ENCODE data around the gene BANK1.
A peak's percentile ranks its signal among the peaks of the same experiment; 100 is the strongest.

BANK1 gene

GRCh38 chr4:102007959-102008425, 217.5 kb downstream of the BANK1 start:
- ChIA-PET POLR2A (no interaction called here), CTCF (interaction anchor here (1.4 kb wide), 1 partner anchor 19 kb away, joined by 3 read pairs; no protein-coding TSS in a partner anchor)
- peak; percentile 38 for DNase-seq (ENCODE audit: extremely low spot score)
- TF ChIP-seq CTCF (IDR thresholded peaks at IDR 0.05; ENCODE audit: control extremely low read depth, extremely low read depth, low read depth, missing control alignments) = no peak

GRCh38 chr4:102008711-102009110, 218.2 kb downstream of the BANK1 start:
- ChIA-PET POLR2A (no interaction called here), CTCF (interaction anchor here (1.4 kb wide), 1 partner anchor 19 kb away, joined by 3 read pairs; no protein-coding TSS in a partner anchor)
- no peak for DNase-seq (ENCODE audit: extremely low spot score)
- TF ChIP-seq CTCF (IDR thresholded peaks at IDR 0.05; ENCODE audit: control extremely low read depth, extremely low read depth, low read depth, missing control alignments) = no peak

GRCh38 chr4:102022343-102022742, 231.8 kb downstream of the BANK1 start:
- POLR2A ChIA-PET = no interaction called here
- CTCF ChIA-PET = no interaction called here
- no peak for TF ChIP-seq CTCF (IDR thresholded peaks at IDR 0.05; ENCODE audit: control extremely low read depth, extremely low read depth, low read depth, missing control alignments)
- no peak for DNase-seq (ENCODE audit: extremely low spot score)

- ChIA-PET CTCF (interaction anchor here (1.7 kb wide), 1 partner anchor 20 kb away, joined by 3 read pairs; no protein-coding TSS in a partner anchor), POLR2A (no interaction called here)
- TF ChIP-seq CTCF (IDR thresholded peaks at IDR 0.05; ENCODE audit: control extremely low read depth, extremely low read depth, low read depth, missing control alignments) = no peak
- DNase-seq (ENCODE audit: extremely low spot score) = no peak
These were observed 237.4 kb downstream of the BANK1 start for GRCh38 chr4:102027961-102028360.

- POLR2A ChIA-PET = no interaction called here
- CTCF ChIA-PET = no interaction called here
- DNase-seq (ENCODE audit: extremely low spot score) = no peak
- TF ChIP-seq CTCF (IDR thresholded peaks at IDR 0.05; ENCODE audit: control extremely low read depth, extremely low read depth, low read depth, missing control alignments) = no peak
These were observed 240.9 kb downstream of the BANK1 start for GRCh38 chr4:102031406-102031805.

- ChIA-PET CTCF (no interaction called here), POLR2A (no interaction called here)
- DNase-seq (ENCODE audit: extremely low spot score) = no peak
- no peak for TF ChIP-seq CTCF (IDR thresholded peaks at IDR 0.05; ENCODE audit: control extremely low read depth, extremely low read depth, low read depth, missing control alignments)
These were observed 245.5 kb downstream of the BANK1 start for GRCh38 chr4:102036016-102036415.
